ENCODE measurements around the gene BOC. TPM values are rescaled to one million over a fixed set of nuclear protein-coding genes. Genes with fewer than 3 reads are reported as not detected.
"Not testable (repeated sequence)": the region's sequence is repeated elsewhere in the genome, so short reads cannot be mapped to it uniquely, and the experiment has no call there.

The BOC gene
- polyA plus RNA-seq (2013, experiment 1 of 2; ENCODE audit: insufficient read length): 19.4 TPM
- 10.8 TPM for polyA plus RNA-seq (2013, experiment 2 of 2; ENCODE audit: insufficient read length)

DNA sequence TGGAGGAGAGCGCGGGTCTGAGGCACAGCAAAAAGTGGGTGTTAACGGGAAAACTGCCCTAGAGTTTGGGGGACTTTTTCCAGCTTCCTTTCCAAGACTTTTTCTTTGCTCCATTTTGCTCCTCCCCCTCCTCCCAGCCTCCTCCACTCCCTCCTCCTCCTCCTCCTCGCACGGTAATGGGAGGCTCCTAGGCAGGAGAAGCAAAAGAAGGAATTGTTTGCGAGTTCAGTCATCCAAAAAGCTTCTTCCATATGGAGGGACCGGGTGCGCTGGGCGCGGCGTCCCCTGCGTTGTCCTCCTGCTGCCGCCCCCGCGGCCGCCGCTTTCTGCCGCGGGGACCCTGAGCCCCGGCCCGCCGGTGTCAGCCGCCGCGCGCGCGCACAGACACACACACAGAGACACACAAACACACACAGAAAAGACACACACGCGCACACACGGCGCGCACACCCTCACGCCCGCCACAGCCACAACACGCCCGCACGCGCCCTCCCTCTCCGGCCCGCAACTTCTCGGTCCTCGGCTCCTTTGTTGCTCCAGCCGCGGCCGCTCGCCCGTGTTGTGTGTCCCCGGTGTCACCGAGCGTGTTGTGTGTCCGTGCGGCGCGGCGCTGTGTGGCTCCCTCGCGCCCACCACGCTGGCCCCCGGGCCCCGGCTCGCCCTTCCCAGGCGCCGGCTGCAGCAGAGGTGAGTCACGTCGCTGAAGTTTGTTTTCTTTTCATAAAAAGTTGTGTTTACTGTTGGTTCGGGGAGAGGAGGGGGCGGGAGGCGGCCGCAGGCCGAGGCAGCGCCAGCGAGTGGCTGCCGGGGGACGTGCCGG lies at the start of gene BOC:
TSS of gene BOC (plus strand) at position 228 of the 820 bp plus-strand sequence. CDS start 38,246 bp downstream, outside the sequence.
- DNase-seq: peak; percentile 84

DNA sequence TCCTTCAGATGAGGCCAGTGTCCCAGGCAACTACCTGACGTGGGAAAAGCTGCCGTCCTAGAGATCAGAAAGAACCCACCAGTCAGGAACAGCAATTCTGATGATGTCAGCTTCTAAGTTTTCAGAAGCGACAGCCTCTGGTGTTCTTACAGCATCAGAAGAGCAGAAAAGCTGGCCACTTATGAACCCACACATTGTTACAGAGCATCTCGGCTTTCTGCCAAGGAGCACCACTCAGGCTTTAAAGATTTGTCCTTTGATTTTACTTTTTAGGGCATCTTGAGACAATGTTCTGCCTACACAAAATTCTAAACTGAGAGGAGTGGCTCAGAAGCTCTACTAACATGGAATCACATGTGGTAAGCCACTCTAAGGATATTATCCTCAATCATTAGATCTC lies 49.7 kb upstream of the BOC start:
- no peak for DNase-seq

DNA sequence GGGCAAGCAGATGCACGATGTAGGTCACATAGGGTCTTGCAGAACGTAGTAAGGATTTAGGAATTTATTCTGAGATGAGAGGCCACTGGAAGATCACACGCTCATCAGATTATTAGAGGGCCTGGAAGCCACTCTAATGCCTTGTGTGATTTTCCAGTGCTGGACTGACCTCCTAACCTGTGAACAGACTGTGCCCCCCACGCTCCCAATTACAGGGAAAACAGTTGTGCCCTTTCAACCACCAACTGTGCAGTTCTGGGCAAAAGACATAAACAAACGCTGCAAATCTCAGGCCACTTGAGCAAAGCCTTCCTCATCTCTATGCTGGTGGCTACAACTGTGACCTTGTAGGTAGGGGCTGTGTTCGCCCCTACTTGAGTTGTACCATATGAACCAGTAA lies 48.2 kb upstream of the BOC start:
- DNase-seq: no peak

- no peak for DNase-seq
Measured at GRCh38 chr3:113165841-113166240, 45.5 kb upstream of the BOC start.

- DNase-seq: no peak
Measured at GRCh38 chr3:113166357-113166718, 45.0 kb upstream of the BOC start.

GRCh38 chr3:113166719-113167492 lies 44.5 kb upstream of the BOC start:
- peak; percentile 53 for DNase-seq

GRCh38 chr3:113167825-113168801 lies 43.2 kb upstream of the BOC start:
- no peak for DNase-seq

DNA sequence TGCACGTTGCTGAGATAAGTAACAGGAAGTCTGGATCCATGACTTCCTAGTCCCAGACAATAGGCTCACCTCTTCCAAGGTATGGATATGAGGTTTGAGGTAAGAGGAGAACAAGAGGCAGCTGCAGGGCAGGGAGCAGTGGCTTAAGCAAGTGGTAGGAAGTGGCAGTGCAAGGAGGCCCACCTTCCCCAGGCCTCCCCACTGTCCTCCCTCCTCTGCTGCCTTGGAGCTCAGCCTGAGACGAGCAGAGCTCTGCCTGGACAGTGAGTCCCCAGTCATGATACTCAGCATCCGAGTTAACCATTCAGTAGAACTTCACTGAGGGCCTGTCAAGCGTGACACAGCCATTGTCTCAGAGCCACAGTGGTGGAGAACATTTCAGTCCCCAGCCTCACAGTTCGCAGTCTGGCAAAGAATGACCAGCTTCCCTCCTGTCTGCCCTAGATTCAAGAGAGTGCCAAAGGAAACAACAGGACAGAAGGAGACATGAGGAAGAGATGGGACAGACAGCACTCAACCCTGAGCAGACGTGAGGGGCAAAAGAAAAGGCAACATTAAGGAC lies 41.4 kb upstream of the BOC start:
- no peak for DNase-seq

GRCh38 chr3:113170771-113171170 lies 40.6 kb upstream of the BOC start:
- no peak for DNase-seq

- not testable (repeated sequence) for DNase-seq
Measured at GRCh38 chr3:113171675-113172300, 39.6 kb upstream of the BOC start.

DNA sequence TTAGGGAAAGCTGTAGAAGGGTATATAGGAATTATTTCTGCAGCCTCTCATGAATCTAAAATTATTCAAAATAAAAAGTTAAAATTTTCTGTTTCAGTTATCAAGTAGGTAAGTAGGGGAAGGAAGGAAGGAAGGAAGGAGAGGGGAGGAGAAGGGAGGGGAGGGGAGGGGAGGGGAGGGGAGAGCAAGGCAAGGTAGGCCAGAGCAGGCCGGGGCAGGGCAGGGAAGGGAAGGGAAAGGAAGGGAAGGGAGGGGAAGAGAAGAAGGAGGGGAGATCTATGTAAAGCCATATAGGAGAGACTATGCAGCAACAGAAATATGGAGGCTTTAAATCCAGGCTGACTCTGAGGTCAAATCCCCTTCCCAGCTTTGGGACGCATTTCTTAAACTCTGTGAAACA lies 38.3 kb upstream of the BOC start:
- no peak for DNase-seq

GRCh38 chr3:113174304-113174703 lies 37.1 kb upstream of the BOC start:
- DNase-seq: no peak

DNA sequence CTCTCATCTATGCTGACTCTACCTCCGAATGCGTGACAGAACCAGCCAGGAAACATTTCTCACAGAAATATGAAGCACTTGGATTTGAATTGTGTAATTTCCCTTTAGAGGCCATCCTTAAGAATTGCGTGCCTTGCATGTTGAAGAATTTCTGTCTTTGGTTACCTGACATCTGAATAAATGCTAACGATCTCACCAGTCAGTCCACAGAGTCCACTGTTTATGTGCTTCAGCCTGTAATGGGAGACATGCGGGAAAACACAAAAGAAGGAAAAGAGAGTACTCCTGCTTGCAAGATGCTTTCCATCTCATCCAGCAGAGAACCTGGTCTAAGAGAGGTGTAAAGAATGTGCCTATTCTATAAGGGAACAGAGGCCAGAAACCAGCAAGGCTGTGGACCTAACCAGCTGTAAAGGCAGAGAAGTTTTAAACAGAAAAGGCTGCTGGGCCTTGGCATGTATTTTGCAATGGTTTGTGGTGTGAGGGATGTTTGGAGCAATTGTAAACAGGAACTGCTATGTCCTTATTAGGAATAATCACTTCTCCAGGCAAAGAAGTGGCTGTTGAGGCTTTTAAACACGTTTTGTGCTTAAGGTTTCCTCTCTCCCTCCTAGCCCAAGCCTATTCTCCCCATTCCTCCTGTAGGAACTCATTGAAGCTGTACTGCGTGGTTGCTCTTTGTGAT lies 36.4 kb upstream of the BOC start:
- no peak for DNase-seq

GRCh38 chr3:113177526-113177925 lies 33.8 kb upstream of the BOC start:
- no peak for DNase-seq

DNA sequence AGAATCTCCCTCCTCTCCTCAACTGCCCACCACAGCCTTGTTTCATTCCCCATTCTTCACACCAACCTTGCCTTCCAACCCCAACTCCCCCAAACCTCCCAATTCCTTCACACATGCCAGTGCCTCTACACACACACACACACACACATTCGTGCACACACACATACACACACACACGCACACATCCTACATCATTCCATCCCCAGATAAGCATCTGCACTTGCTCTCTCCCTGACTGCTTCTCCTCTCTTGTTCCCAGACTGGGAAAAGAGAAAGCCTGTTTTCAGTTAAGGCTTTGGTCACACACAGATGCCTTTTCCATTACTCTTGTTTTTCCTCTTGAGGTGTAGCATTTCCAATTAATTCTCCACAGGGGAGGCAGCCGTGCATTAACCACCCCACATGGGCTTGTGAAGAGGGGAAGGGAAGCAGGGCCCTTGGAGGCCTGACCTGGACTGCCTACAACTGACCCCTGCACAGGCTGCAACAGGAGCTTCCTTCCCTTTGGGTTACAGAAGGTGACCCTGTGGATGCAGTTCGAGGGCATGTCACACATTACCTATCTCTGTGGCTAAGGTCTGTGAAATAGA lies 32.0 kb upstream of the BOC start:
- DNase-seq: no peak

DNA sequence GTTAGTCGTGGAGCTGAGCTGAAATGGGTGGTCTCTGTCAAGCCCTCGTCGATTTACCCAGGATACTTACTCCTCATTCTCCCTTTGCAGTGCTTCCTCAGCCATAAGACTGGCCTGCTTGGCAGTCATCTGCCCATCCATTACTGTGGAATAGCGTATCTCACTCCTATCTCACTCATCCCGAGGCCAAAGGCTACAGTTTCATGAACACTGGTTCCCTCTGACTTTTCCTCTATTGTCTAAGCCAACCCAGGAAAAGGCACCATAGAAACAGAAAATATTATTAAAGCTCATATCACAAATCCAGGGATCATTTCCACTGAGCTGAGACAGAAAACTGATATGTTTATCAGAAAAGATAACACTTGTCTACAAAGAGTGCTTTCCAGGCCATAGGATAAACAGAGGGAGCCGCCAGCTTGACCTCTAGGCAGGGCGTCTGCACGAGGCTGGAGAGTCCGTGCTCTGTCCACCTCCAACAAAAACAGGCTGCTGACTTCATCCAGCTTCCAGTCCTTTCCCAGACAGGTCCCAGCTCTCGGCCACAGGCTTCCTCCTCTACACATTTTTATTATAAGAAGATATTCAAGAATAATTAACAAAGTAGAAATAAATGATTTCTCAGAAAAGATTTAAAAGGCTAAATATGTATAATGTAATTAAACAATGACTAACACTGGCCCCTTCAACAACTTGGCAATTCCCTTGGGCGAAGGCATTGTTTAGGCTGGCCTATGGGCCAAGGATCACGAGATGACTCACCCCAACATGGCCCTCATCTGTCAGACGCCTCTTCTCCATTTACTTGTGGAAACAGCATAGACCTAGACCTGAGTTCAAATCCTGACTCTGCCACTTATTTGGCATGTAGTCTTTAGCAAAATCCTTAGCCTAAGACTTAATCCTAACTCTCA lies 27.4 kb upstream of the BOC start:
- no peak for DNase-seq

DNA sequence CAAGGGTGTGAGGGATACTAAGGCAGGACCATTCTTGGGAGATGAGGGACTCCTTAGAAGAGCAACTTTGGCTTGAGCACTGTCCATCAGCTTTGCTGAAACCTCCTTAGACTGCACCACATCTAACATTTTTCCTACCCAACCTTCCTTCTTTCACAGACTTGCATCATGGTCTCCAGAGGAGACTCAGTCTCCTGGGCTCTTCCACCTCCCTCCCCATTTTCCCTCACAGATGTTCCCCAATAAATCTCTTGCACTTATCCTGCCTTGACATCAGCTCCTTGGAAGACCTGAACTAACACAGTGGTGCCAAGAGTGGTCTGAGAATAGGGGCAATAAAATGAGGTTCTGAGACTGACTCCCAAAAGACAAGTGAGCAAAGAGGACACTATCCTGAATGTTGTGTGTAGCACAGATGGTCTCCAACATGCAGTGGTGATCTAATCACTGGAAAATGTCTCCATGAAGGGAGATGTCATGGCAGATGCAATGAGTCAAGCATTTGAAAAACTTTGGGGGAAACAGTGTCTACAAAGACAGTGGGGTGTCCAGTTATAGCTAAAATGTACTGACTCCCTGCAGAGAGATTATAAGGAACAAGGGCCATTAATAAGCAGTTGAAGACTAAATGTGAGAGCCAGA lies 26.0 kb upstream of the BOC start:
- peak; percentile 53 for DNase-seq

DNA sequence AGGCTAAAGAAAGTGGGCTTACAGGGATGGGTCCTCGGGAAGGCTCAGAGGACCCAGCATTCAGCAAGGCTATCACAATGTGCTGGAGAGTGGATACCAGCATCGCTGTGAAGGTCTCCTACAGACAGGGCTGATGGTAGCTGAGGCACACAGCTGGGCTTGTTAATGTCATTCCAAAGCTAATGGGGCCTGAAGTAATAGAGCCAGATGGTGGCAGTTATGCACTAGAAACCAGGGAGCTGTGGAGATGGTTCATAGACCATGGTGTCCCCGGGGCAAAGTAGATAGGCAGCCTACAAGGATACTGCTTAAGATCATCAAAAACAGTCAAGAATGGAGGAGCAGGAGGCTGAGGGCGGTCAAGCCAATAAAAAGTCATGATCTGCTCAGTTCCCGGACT lies 24.8 kb upstream of the BOC start:
- no peak for DNase-seq

GRCh38 chr3:113193288-113193687 lies 18.1 kb upstream of the BOC start:
- DNase-seq: no peak

Measured in fibroblast of skin of back (primary cell).